ENCODE data around the gene GDNF. TPM values are rescaled to one million over a fixed set of nuclear protein-coding genes. Genes with fewer than 3 reads are reported as not detected.
"Not testable (repeated sequence)": the region's sequence is repeated elsewhere in the genome, so short reads cannot be mapped to it uniquely, and the experiment has no call there.

The GDNF gene, protein sequence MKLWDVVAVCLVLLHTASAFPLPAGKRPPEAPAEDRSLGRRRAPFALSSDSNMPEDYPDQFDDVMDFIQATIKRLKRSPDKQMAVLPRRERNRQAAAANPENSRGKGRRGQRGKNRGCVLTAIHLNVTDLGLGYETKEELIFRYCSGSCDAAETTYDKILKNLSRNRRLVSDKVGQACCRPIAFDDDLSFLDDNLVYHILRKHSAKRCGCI
- polyA plus RNA-seq (ENCODE audit: insufficient read length) = 11.2 TPM

GRCh38 chr5:37839407-37840052, at the start of gene GDNF:
Gene GDNF (minus strand): TSS chr5:37840041. CDS start chr5:37834796, 5,245 bp downstream.
- DNase-seq (ENCODE audit: low read depth) = peak; percentile 35

GRCh38 chr5:37888476-37888875, 48.6 kb upstream of the GDNF start:
- no peak for DNase-seq (ENCODE audit: low read depth)

DNA sequence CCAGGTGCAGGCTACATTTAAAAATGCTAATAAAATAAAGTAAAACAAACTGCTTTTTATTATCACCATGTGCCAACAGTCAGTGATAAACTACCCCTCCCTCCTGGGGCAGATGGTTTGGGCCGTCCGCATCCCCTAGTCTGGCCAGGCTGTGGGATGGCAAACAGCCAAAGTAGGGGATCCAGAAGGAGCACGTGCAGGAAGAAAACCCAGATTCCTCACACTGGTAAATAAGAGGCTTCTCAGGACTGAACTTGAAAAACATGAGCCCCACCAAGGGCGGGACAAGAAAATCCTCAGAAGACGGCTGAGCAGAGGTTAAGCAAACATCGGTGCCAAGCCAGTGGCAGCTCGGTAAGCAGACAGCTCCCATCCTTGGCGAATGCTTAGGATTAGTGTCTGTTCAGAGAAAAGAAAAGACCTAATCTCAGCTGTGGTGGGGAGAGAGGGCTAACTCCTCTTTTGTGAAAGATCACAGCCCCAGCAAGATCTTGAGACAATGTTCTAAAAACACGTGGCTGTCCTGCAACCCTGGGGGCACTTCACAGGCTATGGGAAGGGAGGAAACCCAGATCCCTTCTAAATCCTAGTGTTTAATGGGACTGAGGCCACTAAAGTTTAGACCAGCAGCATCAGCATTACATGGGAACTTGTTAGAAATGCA, 46.5 kb upstream of the GDNF start:
- DNase-seq (ENCODE audit: low read depth) = no peak

GRCh38 chr5:37882636-37883035, 42.8 kb upstream of the GDNF start:
- DNase-seq (ENCODE audit: low read depth) = no peak

GRCh38 chr5:37881359-37881758, 41.5 kb upstream of the GDNF start:
- DNase-seq (ENCODE audit: low read depth) = no peak

DNA sequence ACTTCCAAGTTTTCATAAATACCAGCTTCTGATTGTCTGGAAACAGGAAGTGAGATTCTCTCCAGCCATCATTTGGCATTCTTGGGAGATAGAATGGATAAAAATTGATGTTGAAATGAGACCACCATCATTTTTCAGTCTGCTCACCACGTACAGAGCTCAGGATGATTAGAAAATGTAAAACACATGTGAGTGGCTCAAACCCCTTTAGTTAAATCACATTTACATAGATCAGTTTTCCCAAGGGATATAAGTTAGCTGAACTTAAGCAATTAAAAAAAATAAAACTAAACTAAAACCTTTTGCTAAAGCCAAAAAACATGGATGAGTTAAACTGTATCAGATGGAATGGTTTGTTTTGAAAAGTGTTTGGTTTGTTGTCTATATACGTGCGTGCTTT, 37.1 kb upstream of the GDNF start:
- no peak for DNase-seq (ENCODE audit: low read depth)

- no peak for DNase-seq (ENCODE audit: low read depth)
These were observed 36.4 kb upstream of the GDNF start for GRCh38 chr5:37876245-37876644.

DNA sequence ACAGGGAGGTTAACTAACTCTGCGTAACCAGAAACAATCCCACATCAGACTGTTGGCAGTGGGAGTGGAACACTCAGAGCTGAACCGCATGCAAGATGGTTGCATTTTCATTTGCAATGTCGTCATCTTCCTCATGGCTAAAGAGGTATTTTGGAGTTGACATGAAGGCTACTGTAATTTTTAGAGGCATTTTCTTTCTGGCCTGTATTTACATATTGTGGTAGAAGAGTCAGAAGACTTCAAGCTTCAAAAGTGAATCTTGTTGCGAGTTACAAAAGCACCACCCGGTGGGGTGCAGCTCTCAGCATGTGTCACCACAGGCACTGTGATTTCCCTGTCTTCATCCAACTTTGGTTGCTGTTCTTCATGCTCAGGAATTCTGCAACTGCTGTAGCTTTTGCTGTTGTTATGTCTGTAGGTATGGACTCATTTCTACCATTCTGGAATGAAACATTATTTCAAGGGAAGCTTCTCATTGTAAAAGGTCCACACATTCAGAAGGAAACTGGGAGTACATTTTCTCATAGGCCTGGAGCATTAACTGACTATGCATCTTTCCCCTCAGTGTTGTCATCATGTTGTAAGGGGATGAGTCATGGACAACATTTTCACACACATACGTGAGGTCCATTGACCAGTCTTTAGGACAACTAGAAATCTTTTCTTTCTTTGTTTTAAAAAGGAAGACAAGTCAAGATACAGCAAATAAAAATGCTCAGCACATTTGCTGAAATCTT, 35.4 kb upstream of the GDNF start:
- no peak for DNase-seq (ENCODE audit: low read depth)

DNA sequence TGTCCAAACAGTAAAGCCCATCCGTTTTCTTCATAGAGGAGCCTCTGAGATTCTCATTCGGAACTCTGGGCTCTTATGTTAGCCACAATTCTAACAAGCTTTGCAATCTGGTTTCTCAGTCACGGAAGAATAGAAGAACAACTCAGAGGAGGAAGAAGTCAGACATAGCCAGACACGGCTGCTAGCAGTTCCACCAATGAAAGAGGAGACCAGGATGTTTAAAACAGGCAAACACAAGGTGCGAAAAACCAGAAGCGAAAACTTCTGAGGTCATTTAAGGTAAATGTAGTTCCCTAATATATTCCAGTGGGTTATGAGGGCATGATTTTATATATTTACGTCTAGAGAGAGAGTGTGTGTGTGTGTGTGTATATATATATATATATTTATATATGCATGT, 34.1 kb upstream of the GDNF start:
- no peak for DNase-seq (ENCODE audit: low read depth)

DNA sequence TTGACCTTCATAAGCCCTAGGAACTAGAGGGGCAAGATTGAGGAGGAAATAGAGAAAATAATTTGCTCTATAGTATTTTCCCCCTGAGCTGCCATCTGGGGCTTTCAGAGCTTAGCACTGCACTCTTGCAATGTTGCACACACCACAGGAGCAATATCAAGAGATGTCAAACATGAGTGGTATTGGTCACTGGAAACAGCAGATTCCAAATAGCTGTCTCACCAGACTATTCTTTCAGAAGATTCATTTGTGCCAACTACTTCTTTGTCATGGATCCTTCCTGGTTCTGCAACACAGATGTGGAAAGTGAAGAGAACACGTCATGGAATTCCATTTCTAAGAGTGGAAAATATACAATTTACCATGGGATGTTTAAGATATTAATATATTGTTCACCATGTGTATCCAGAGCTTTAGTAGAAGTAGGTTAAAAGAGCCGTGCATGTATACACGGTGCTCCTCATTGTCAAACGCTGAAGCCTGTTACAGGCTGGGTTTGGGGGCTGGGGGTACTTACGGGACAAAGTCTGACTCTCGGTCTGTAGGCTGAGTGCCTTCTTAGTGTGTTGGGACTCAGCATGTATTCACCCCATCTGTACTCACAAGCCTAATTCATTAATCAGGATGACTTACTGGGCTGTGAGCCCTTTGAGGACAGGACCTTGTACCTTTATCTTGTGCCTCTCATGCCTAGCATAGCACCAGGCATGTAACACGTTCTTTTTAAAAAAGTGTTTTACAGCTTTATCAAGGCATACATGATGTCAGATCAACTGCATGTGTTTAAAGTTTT, 31.4 kb upstream of the GDNF start:
- DNase-seq (ENCODE audit: low read depth) = no peak

DNA sequence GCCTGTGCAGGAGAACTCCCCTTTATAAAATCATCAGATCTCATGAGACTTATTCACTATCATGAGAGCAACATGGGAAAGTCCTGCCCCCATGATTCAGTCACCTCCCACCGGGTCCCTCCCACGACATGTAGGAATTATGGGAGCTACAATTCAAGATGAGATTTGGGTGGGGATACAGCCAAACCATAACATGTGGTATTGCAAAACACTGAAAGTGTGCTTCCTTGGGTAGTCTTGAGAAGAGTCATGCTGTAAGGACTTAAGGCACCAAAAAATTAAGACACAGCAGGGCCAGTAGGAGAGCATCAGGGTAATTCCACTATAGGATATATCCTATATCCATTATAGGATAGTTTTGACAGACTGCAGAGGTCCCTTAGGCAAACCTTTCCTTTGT, 29.4 kb upstream of the GDNF start:
- no peak for DNase-seq (ENCODE audit: low read depth)

DNA sequence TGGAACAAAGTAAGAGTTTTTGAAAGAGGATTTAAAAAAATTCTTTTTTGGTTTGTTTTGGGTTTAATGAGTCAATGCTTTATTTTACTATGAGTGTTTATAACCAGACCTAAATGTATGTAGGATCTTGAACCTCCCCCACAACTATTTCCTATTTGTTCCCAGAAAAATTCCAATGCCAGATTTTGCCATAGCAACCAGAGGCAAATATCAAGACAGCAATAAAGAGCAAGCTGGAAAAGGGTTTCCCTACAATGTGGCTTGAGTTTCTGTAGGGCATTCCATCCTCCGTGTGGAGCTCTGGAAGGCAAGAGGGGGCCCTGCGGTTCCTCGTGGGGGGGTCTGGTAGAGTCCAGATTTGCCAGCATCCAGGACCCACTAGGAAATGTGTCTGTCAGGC, 27.8 kb upstream of the GDNF start:
- no peak for DNase-seq (ENCODE audit: low read depth)

DNA sequence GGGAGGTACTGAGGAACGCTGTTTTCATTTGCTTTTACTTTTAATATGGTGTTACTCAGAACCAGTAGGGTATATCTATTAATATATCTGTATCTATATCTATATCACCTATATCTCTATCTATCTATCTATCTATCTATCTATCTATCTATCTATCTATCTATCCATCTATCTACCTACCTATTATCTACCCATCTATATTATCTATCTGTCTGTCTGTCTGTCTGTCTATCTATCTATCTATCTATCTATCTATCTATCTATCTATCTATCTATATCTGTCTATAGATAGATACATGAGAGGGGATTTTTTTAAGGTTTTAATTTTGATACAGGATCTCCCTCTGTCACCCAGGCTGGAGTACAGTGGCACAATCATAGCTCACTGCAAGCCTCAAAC, 23.1 kb upstream of the GDNF start:
- DNase-seq (ENCODE audit: low read depth) = not testable (repeated sequence)

DNA sequence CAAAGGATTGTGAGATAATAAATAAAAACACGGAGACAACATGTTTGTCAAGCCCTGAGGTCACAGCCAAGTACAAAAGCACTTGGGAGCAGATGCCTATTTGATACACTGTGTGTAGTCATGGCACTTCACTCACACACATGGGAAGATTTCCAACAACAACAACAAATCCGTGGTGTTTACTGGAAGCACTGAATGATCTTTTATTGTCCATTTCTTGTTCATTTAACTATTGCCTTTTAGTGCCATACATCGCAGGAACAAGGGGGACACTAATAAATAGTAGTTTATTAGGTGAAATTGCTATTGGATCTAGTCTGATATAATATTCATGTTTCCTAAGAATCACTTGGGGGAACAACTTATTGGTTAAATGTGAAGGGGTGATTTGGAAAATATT, 20.4 kb upstream of the GDNF start:
- DNase-seq (ENCODE audit: low read depth) = no peak

- no peak for DNase-seq (ENCODE audit: low read depth)
These were observed 20.0 kb upstream of the GDNF start for GRCh38 chr5:37859805-37860204.

DNA sequence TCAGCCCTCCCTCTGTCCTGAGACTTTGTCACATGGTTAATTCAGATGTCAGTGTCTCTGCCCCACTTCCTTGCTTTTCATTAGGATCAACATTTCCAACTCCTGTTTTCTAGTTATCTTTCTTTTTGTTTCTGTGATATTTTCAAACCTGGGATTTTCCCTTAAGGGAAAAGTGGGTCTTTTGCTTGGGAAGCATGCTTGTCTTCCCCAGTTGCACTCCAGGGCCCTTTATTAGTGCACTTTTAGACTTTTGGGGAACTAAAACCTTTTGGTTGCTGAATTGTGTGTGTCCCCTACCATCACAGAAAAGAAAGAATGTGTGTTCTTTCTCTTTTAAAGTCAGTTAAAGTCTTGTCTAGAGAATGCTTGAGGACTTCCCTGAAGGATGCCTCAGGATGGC, 18.4 kb upstream of the GDNF start:
- DNase-seq (ENCODE audit: low read depth) = no peak

DNA sequence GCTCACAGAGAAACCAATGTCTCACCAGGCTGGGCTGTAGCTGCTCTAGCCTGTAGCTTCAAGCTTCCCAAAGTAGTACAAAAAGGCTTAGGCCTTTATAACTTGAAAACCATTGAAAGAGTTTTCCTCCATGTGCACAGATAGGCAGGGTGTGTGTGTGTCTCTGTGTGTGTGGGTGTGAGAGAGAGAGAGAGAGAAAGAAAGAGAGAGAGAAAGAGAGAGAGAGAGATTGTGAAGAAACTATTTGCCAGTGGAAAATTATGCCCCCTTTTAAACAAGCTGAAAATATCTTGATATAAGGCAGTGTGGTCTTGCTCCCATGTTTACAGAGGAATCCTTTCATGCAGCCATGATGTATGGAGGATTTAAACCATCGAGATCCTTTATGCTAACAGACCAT, 17.9 kb upstream of the GDNF start:
- no peak for DNase-seq (ENCODE audit: low read depth)

DNA sequence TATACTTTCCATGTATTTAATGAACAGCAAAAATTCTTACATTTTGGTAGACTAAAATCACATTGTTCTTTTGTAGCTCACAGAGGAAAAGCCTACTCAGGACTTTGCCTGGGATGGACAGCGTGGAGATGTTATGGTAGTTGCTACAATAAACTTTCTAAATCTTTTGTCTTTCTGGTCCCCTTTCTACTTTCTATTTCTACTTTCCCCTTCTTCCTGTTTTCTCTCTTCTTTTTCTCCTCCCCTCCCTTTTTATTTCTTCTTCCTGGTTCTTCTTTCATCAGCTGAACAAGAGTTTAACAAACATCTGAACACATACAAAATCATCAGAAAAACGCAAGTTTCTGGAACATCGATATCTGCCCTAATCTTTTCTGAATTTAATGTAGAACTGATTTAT, 15.6 kb upstream of the GDNF start:
- no peak for DNase-seq (ENCODE audit: low read depth)

GRCh38 chr5:37851305-37851704, 11.5 kb upstream of the GDNF start:
- no peak for DNase-seq (ENCODE audit: low read depth)

- no peak for DNase-seq (ENCODE audit: low read depth)
These were observed 10.5 kb upstream of the GDNF start for GRCh38 chr5:37850226-37850865.

GRCh38 chr5:37849641-37850040, 9.8 kb upstream of the GDNF start:
- no peak for DNase-seq (ENCODE audit: low read depth)
